GM10847 (cell line): ENCODE results near the gene STX8.

ENCODE experiments used
- POLR2A ChIP-seq: IDR thresholded peaks from 2 replicates; pipeline ENCODE4 v1.6.1; 2011; ENCODE audit not compliant: insufficient read length; ENCODE audit errors: extremely low read depth

The STX8 gene

GRCh38 chr17:9432134-9432885 lies 143.3 kb downstream of the STX8 start:
- no peak for TF ChIP-seq POLR2A

- TF ChIP-seq POLR2A: no peak
Measured at GRCh38 chr17:9431620-9432019, 144.0 kb downstream of the STX8 start.

DNA sequence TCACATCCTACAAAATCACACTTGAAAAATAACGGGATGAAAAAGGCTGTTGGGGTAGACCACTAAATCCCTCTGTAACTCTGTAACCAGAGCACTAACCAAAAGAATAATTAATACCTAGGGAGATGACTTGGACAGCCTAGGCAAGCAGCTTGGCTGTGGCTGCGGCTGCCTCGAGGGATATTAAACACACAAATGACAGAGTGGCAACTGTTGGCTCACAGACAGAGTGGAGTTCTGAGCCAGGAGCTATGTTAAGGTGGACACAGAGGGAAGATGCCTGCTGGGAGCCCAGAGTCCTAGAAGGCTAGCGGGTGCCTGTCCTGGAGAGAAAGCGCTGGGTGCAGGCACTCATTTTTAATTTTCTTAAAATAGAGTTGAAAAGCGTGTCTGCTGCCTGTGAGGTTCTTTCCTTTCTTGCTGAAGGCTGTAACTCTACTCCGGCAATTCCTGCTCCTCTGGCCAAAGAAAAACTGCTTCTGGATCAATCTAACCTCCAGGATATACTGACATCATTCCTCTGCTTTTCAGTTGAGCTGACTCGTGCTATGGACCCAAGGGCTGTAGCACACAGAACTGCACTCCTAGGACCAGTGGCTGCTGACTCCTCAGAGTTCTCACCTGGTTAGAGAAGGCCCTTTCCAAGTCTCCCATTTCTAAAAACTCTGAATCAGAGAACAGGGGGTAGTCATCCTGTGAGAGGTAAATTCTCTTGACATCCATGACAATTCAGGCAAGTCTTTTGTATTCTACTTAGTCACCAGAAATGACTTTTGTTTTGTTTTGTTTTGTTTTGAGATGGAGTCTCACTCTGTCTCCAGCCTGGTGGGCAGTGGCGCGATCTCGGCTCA lies 147.9 kb downstream of the STX8 start:
- TF ChIP-seq POLR2A: no peak

DNA sequence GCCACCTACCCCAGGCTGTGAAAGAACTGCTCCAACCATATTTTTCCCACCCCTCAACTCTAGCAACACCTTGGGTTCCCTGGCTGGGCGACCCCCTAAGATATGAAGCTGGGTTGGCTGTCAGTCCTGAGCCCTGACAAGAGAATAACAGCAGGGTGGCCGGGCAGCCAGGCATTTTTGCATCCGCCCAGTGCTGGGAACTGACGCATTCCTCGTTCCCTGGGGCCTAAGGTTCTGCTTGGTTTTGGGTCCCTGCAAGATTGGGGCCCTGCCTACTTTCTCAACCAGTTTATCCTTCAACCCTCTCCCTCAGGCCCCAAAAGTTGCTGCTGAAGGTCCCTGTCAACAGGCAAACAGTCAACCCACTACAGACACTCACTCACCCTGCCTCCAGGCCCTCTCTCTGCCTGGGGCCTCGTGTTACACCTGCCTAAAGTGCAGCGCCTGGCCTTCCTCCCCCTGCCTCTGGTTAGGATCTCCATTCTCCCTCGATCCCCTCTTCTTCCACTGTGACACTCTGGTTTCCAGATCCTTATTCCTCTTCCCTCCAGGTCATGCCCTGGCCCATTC lies 151.5 kb downstream of the STX8 start:
- TF ChIP-seq POLR2A: no peak

GRCh38 chr17:9421525-9421924 lies 154.1 kb downstream of the STX8 start:
- TF ChIP-seq POLR2A: no peak

DNA sequence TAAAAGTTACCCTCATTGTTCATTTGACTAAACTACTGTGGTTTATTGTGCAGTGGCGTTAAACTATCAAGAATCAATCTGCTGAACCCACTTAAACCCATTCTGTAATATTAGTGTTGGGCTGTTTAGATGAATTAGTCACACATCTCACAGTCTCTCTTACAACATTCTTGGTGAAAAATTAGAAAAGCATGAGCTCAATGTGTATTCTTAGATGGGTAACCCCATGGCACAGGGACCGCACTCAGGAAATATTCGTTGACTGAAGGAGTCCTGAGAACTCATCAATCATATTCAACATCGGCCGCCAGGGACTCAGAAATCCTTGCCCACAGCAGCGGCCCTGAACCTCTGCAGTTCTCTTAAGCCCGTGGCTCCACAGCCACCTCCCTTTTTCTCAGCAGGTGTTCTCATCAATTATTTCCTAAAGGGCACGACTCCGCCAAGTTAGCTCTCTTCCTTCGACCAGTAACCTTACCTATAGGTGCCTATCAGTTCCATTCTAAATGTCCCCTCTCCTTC lies 155.6 kb downstream of the STX8 start:
- no peak for TF ChIP-seq POLR2A

DNA sequence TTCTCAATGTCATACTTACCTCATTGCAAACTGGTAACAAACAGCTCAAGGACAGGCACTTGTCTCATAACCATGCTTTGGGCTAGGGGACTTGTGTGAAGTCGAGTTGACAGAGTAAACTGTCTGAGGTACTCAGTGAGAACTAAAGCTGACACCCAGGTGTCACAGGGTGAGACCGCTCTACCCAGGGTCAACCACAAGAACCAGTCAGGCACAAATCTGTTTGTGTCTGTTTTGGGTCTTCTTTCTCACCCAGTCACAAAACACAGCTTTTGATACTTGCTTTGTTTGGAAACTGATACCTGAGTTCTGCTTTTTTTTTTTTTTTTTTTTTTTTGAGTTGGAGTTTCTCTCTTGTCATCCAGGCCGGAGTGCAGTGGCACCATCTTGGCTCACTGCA lies 161.1 kb downstream of the STX8 start:
- TF ChIP-seq POLR2A: no peak

- no peak for TF ChIP-seq POLR2A
Measured at GRCh38 chr17:9410737-9411136, 164.9 kb downstream of the STX8 start.

GRCh38 chr17:9410301-9410700 lies 165.3 kb downstream of the STX8 start:
- no peak for TF ChIP-seq POLR2A

- no peak for TF ChIP-seq POLR2A
Measured at GRCh38 chr17:9409878-9410277, 165.7 kb downstream of the STX8 start.

DNA sequence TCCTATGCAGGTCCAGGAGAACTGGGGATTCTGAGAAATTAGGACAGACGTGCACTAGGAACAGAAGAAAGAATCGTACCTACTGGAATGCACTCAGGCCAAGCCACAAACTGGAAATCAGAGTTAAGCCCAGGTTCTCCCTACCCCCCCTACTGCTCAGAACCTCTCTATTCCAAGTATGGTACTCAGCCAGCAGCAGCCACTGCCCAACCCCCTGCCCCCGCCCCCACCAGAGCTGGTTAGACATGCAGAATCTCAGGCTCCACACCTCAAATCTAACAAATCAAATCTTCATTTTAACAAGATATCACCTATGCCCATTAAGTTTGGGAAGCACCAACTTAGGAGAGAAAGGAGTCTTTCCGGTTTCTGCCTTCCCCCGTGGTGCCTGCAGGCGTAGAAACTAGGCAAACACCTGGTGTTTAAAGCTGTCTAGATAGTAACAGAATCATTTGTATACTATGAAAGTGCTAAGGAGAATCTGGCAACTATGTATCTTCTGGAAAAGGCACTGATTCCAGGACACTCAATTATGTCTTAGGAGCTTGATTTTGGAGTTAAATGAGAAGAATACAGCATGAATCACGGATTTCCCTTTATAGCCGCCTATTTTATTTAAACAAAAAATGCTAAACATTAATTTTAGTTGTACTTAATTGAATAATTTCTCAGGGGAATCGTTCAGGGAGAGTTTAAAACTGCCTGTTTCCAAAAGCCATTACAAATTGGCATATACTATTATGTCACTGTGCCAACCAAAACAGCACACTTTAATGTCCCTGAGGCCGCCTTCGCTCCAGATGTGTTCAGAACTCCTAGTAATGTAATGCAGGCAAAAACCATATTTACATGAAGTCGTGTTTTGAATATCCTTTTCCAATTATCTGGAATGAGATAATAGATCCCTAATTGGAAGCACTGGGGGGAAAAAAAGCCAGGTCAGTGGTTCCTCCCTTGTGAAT lies 166.5 kb downstream of the STX8 start:
- TF ChIP-seq POLR2A: no peak

- TF ChIP-seq POLR2A: no peak
Measured at GRCh38 chr17:9408381-9408780, 167.2 kb downstream of the STX8 start.

DNA sequence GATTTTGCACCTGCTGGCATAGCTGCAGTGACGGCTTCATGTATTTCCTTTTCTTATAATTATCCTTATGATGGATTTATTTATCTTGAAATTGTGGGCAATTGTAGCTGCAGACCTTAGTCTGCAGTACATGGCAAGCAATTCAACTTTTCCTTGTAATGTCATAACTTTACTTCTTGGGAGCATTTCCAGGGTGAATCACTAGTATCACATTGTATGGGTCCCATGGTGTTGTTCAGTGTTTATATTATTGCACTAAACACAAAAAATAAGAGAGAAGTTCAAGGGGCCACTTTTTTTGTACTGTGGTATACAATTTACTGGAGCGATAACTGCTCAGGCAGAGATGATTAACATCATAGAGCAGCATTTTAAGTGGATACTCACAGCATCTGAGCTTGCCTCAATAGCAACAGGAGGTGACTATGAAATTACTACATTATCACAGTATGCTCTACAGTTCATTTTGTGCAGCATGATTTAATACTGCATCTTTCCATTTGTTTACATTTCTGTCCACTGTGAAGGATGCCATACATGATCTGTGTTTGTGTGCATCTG lies 169.5 kb downstream of the STX8 start:
- no peak for TF ChIP-seq POLR2A

GRCh38 chr17:9403257-9403656 lies 172.4 kb downstream of the STX8 start:
- no peak for TF ChIP-seq POLR2A

DNA sequence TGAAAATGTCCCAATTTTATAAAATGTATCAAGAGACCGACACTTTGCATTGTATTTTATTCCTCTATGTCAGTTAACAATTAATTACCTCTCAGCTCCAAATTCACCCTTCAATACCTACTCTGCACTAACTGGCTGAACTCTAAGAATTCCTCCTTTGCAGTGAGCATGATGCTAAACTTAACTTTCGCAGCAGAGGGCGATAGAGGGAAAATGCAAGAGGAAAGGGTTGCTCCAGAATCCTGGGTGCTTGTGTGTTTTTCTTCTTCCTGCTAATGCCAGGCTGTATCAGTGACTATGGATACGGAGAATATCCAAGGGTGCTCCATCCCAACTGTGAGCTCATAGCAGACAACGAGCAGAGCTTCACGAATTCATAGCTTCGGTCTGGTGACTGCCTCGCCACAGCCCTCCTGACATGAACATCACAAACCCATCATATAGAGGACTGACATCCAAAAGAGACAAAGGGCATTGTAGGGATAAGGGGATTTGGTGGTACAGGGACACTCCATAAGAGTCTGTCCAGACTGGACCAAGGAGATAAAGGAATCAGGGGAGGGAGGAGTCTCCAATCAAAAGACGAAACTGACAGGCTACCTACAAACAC lies 172.9 kb downstream of the STX8 start:
- no peak for TF ChIP-seq POLR2A

- no peak for TF ChIP-seq POLR2A
Measured at GRCh38 chr17:9401434-9401833, 174.2 kb downstream of the STX8 start.
